ENCODE results near the gene VPS26C. TPM values are rescaled to one million over a fixed set of nuclear protein-coding genes. Genes with fewer than 3 reads are reported as not detected.

Gene VPS26C
- total and polyA plus RNA-seq, 2 of the 13 experiments (the other 11 are each of a cell fraction or from before 2014, with no cell fraction given) = 30.3 to 39.7 TPM

- TF ChIP-seq ATF3 (CRISPR knock-in tag; IDR thresholded peaks at IDR 0.05) (0 out of 2 replicates have a peak, but pooled peaks have one; percentile 9), BCLAF1 (IDR thresholded peaks at IDR 0.05) (no peak), CREB3 (CRISPR knock-in tag; IDR thresholded peaks at IDR 0.05) (no peak; the same call in 1 of the 2 replicates), ZNF761 (CRISPR knock-in tag; conservative IDR thresholded peaks at IDR 0.05) (0 out of 2 replicates have a peak, but pooled peaks have one; percentile 74), LCORL (IDR thresholded peaks at IDR 0.05) (no peak), LCORL (CRISPR knock-in tag; IDR thresholded peaks at IDR 0.05) (peak; percentile 50; the same call in 1 of the 2 replicates), ZBTB14 (CRISPR knock-in tag; IDR thresholded peaks at IDR 0.05) (no peak), ZNF597 (CRISPR knock-in tag; IDR thresholded peaks at IDR 0.05) (no peak), FOXC1 (CRISPR knock-in tag; IDR thresholded peaks at IDR 0.05; ENCODE audit: borderline replicate concordance) (peak; percentile 45; the same call in 1 of the 2 replicates), ZNF263 (CRISPR knock-in tag; IDR thresholded peaks at IDR 0.05) (peak; percentile 36; the same call in 1 of the 2 replicates), CCAR2 (optimal IDR thresholded peaks at IDR 0.05; ENCODE audit: low read depth, low read length) (no peak), ATF6 (CRISPR knock-in tag; conservative IDR thresholded peaks at IDR 0.05) (peak; percentile 83; the same call in 1 of the 2 replicates), DRAP1 (CRISPR knock-in tag; IDR thresholded peaks at IDR 0.05) (peak; percentile 63), RELA (CRISPR knock-in tag; IDR thresholded peaks at IDR 0.05) (0 out of 2 replicates have a peak, but pooled peaks have one; percentile 29), MEIS2 (CRISPR knock-in tag; IDR thresholded peaks at IDR 0.05) (peak; percentile 27; the same call in 1 of the 2 replicates), ZSCAN22 (CRISPR knock-in tag; IDR thresholded peaks at IDR 0.05) (peak; percentile 66; the same call in 1 of the 2 replicates), MAX (IDR thresholded peaks at IDR 0.05) (peak; percentile 79), MYC (CRISPR knock-in tag; IDR thresholded peaks at IDR 0.05; ENCODE audit: borderline replicate concordance) (peak; percentile 79; the same call in 1 of the 2 replicates)
These were observed 8.9 kb downstream of the VPS26C start (continued) for GRCh38 chr21:37257967-37258877.

Measured in HepG2 (cell line).